ENCODE data around the gene SMU1.

Gene SMU1

DNA sequence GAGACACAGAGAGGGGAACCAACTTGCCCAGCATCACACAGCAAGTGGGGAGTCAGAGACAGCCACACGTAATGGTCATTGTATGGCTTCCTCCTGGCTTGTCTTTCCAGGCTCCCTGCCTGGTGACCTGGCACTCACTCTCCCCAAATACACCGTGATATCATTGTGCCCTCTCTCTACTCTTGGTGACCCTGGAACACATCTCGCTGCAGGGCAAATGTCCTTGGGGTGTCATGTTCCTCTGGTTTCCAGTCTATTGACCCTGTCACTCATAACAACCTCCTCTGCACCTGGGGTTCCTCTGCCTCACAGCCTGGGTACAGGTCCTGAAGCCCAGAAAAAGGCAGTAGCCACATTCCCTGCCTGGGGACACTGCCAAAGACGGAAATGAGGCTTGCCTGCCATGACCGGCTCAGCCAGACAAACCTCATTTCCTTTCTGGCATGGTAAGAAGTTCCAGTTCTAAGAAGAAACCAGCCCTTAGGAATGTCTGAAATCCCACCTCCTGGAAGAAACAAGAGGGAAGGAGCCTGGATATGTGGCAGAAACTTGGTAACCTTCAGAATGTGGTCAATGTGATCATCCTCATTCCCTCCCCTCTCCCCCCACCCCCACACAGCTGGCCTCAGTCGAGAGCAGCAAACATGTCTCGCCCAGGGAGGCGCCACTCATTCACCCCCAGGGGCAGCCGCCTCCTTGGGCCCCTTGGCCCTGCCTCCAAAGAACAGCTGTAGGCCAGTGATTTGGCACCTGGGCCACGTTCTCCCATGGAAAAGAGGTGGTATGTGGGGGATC lies 30.6 kb upstream of the SMU1 start:
- FAIRE-seq (no peak), DNase-seq (ENCODE audit: insufficient read length, low spot score) (no peak)
- TF ChIP-seq PAX5 (IDR thresholded peaks at IDR 0.05; ENCODE audit: insufficient read depth, low read length, severe bottlenecking): no peak
- TF ChIP-seq SPI1 (IDR thresholded peaks at IDR 0.05; ENCODE audit: low read depth, low read length): no peak

- no peak for DNase-seq (ENCODE audit: insufficient read length, low spot score)
- TF ChIP-seq PAX5 (IDR thresholded peaks at IDR 0.05; ENCODE audit: insufficient read depth, low read length, severe bottlenecking): no peak
- no peak for TF ChIP-seq SPI1 (IDR thresholded peaks at IDR 0.05; ENCODE audit: low read depth, low read length)
- TF ChIP-seq POLR2AphosphoS5 (IDR thresholded peaks at IDR 0.05; ENCODE audit: low read depth, low read length): no peak
- TF ChIP-seq TAF1 (IDR thresholded peaks at IDR 0.05; ENCODE audit: low read depth, low read length): no peak
- TF ChIP-seq POLR2A (IDR thresholded peaks at IDR 0.05; ENCODE audit: low read depth, low read length): no peak
- no peak for TF ChIP-seq POU2F2 (IDR thresholded peaks at IDR 0.05; ENCODE audit: low read depth, low read length)
- FAIRE-seq: no peak
Observed at GRCh38 chr9:33106372-33106771, 29.9 kb upstream of the SMU1 start.

DNA sequence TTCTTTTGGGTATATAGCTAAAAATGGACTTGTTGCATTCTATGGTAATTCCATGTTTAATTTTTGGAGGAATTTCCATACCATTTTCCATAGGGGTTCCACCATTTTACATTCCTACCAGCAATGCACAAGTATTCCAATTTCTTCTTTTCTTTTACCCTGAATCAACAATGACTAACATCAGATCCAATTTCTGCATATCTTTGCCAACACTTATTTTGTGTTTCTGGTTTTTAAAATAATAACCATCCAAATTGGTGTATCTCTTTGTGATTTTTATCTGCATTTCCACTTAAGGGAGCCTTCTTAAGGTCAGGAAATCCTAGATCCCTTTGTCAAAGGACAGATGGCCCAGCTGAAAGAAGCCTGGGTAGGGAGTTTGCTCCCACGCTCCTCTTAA lies 29.5 kb upstream of the SMU1 start:
- no peak for TF ChIP-seq POU2F2 (IDR thresholded peaks at IDR 0.05; ENCODE audit: low read depth, low read length)
- TF ChIP-seq POLR2A (IDR thresholded peaks at IDR 0.05; ENCODE audit: low read depth, low read length): no peak
- no peak for TF ChIP-seq SPI1 (IDR thresholded peaks at IDR 0.05; ENCODE audit: low read depth, low read length)
- TF ChIP-seq PAX5 (IDR thresholded peaks at IDR 0.05; ENCODE audit: insufficient read depth, low read length, severe bottlenecking): no peak
- no peak for TF ChIP-seq TAF1 (IDR thresholded peaks at IDR 0.05; ENCODE audit: low read depth, low read length)
- no peak for TF ChIP-seq POLR2AphosphoS5 (IDR thresholded peaks at IDR 0.05; ENCODE audit: low read depth, low read length)
- DNase-seq (ENCODE audit: insufficient read length, low spot score): no peak
- no peak for FAIRE-seq

DNA sequence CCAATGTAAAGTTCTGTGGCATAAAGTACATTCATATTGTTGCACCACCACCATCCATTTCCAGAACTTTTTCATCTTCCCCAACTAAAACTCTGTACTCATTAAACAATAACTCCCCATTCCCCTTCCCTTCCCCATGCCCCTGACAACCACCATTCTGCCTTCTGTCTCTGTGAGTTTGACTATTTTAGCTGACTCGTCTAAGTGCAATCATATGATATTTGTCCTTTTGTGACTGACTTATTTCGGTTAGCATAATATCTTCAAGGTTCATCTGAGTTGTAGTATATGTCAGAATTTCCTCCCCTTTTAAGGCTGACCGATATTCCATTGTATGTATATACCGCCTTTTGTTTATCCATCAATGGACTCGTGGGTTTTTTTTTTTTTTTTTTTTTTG lies 29.0 kb upstream of the SMU1 start:
- no peak for DNase-seq (ENCODE audit: insufficient read length, low spot score)
- no peak for FAIRE-seq
- no peak for TF ChIP-seq SPI1 (IDR thresholded peaks at IDR 0.05; ENCODE audit: low read depth, low read length)

DNA sequence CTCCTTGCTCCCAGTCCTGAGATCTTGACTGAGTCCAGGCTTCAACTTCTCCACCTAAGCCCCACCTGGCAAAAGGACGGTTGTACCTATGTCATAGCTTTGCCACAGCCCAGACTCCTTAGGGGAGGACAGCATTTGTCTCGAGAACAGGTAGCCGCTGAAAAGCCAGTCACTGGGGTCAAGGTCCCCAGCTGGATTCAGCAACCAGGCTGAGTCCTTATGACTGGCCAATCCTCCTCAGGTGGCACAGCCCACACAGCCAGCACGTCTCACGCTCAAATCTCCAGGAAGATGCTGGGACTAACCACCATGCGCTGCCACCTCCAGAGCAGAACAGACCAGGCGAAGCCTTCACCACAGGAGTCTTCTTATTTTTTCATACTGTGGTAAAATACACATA lies 27.9 kb upstream of the SMU1 start:
- DNase-seq (ENCODE audit: insufficient read length, low spot score) (no peak), FAIRE-seq (no peak)
- TF ChIP-seq POLR2AphosphoS5 (IDR thresholded peaks at IDR 0.05; ENCODE audit: low read depth, low read length) (no peak), PAX5 (IDR thresholded peaks at IDR 0.05; ENCODE audit: insufficient read depth, low read length, severe bottlenecking) (no peak), POU2F2 (IDR thresholded peaks at IDR 0.05; ENCODE audit: low read depth, low read length) (no peak)

GRCh38 chr9:33103501-33104281 lies 27.2 kb upstream of the SMU1 start:
- TF ChIP-seq POLR2A (IDR thresholded peaks at IDR 0.05; ENCODE audit: low read depth, low read length) (no peak), PAX5 (IDR thresholded peaks at IDR 0.05; ENCODE audit: insufficient read depth, low read length, severe bottlenecking) (no peak), POU2F2 (IDR thresholded peaks at IDR 0.05; ENCODE audit: low read depth, low read length) (no peak)
- DNase-seq (ENCODE audit: insufficient read length, low spot score) (no peak), FAIRE-seq (no peak)

- no peak for FAIRE-seq
- DNase-seq (ENCODE audit: insufficient read length, low spot score): no peak
- TF ChIP-seq PAX5 (IDR thresholded peaks at IDR 0.05; ENCODE audit: insufficient read depth, low read length, severe bottlenecking) (no peak), TAF1 (IDR thresholded peaks at IDR 0.05; ENCODE audit: low read depth, low read length) (no peak), SPI1 (IDR thresholded peaks at IDR 0.05; ENCODE audit: low read depth, low read length) (no peak), POLR2A (IDR thresholded peaks at IDR 0.05; ENCODE audit: low read depth, low read length) (no peak), POLR2AphosphoS5 (IDR thresholded peaks at IDR 0.05; ENCODE audit: low read depth, low read length) (no peak), POU2F2 (IDR thresholded peaks at IDR 0.05; ENCODE audit: low read depth, low read length) (no peak)
Observed at GRCh38 chr9:33102551-33103210, 26.2 kb upstream of the SMU1 start.

DNA sequence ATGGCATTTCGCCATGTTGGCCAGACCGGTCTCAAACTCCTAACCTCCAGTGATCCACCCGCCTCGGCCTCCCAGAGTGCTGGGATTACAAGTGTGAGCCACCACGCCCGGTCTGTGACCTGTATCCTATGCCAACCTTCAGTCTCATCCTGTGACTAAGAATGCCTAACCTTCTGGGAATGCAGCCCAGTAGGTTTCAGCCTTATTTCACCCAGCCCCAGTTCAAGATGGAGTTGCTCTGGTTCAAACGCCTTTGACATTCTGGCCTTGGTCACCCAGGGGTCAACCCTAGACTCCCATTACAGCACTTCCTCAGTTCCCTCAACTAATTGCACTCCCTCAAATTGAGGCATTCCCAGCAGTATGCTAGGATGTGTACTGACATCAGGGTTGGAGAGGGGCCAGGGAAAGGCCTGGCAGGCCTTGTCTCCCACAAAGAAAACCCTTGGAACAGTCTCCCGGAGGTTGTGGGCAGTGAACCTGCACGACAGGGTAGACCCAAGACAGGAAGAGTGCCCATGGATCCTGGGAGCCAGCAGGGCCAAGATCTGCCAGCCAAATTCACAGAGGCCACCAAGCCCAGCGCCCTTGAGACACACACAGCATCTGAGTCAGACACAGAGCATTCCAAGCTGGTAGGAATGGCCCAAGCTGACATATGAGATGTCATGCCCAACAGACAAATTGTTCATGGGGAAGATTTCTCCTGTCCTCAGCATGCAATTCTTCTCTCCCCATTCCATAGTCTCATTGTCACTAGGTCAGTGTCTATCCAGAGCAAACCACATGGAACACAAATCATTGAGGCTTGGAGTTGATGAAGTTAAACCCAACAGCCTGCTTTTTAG lies 24.9 kb upstream of the SMU1 start:
- no peak for FAIRE-seq
- DNase-seq (ENCODE audit: insufficient read length, low spot score): no peak
- TF ChIP-seq PAX5 (IDR thresholded peaks at IDR 0.05; ENCODE audit: insufficient read depth, low read length, severe bottlenecking) (no peak), TAF1 (IDR thresholded peaks at IDR 0.05; ENCODE audit: low read depth, low read length) (no peak), SPI1 (IDR thresholded peaks at IDR 0.05; ENCODE audit: low read depth, low read length) (no peak), POU2F2 (IDR thresholded peaks at IDR 0.05; ENCODE audit: low read depth, low read length) (no peak)

- FAIRE-seq (no peak), DNase-seq (ENCODE audit: insufficient read length, low spot score) (no peak)
- TF ChIP-seq PAX5 (IDR thresholded peaks at IDR 0.05; ENCODE audit: insufficient read depth, low read length, severe bottlenecking) (no peak), SPI1 (IDR thresholded peaks at IDR 0.05; ENCODE audit: low read depth, low read length) (no peak), POLR2AphosphoS5 (IDR thresholded peaks at IDR 0.05; ENCODE audit: low read depth, low read length) (no peak), TAF1 (IDR thresholded peaks at IDR 0.05; ENCODE audit: low read depth, low read length) (no peak), POLR2A (IDR thresholded peaks at IDR 0.05; ENCODE audit: low read depth, low read length) (no peak), POU2F2 (IDR thresholded peaks at IDR 0.05; ENCODE audit: low read depth, low read length) (no peak)
Observed at GRCh38 chr9:33099754-33100153, 23.3 kb upstream of the SMU1 start.
